ENCODE results near the gene PTGES2. TPM values are rescaled to one million over a fixed set of nuclear protein-coding genes. Genes with fewer than 3 reads are reported as not detected.
A peak's percentile ranks its signal among the peaks of the same experiment; 100 is the strongest.

Gene PTGES2
- total and polyA plus RNA-seq, 2 of the 13 experiments (the other 11 are each of a cell fraction or from before 2014, with no cell fraction given) = 63.7 to 79.8 TPM

DNA sequence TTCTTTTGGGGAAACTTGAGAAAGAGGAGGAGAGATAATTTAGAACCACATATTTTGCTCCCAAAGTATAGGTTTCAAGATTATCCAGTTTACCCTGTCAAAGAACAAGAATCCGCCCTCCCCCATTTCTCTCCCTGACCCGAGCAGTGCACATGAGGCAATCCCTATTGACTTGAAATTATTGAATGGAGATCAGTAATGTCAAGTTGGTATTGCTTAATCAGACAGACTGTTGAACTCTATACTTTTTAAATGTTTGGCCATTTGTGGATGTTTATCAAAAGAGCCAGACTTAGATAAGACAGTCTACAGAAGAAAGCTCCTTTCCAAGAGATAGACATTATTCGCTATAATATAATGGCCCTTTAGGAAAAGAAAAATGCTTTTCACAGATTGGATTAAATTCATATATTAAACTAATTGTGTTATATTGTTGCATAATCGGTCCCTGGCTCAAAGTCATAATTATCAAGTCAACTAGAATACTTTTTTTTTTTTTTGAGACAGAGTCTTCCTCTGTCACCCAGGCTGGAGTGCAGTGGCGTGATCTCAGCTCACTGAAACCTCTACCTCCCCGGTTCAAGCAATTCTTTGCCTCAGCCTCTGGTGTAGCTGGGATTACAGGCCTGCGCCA lies 54.2 kb downstream of the PTGES2 start:
- Histone ChIP-seq H3K4me2 (ENCODE audit: low read depth, low read length) (peak overlapping the region; percentile 53), H3K9ac (ENCODE audit: insufficient read depth, low read depth, low read length) (0 out of 2 replicates have a peak overlapping the region, but pooled peaks have one; percentile 8), H3K27ac (ENCODE audit: extremely low read length, insufficient read depth, low read length) (peak overlapping the region; percentile 51), H3K36me3 (replicated peaks in 1 of 2; ENCODE audit: control insufficient read depth in 1 of 2, insufficient read depth in 2 of 2, low read length in 2 of 2) (peaks cover 2 to 3% of the 10 kb centered on the region in 2 experiments; a peak in 2 of 5 replicates), H3K9me3 (ENCODE audit: low read length) (no peaks in the 10 kb centered on the region), H3K4me1 (ENCODE audit: insufficient read depth, low read length) (peaks cover 65% of the 10 kb centered on the region), H4K20me1 (ENCODE audit: insufficient read depth, low read length) (no peaks in the 10 kb centered on the region), H3K4me3 (replicated peaks in 1 of 3; ENCODE audit: insufficient read depth in 1 of 3, low read depth in 2 of 3, low read length in 3 of 3) (peak overlapping the region in 1 of 3 experiments; percentile 9; a peak in 1 of 6 replicates), H2AFZ (ENCODE audit: low read length) (no peak overlapping the region), H3K27me3 (ENCODE audit: control insufficient read depth in 1 of 2, insufficient read depth in 2 of 2, low read length in 2 of 2) (no peaks in the 10 kb centered on the region; a peak in 1 of 5 replicates), H3K79me2 (ENCODE audit: insufficient read depth, low read length) (peaks cover 25% of the 10 kb centered on the region)
- intact Hi-C loops (cut with micrococcal nuclease; ENCODE audit: unreplicated experiment) (no loop called here), in situ Hi-C loops (cut with HindIII; ENCODE audit: extremely low pct_ligation_motif_present, low pct_unique_long_range_greater_than_20kb) (no loop called here)
- DNase-seq (ENCODE audit: low spot score) (peak; percentile 85), FAIRE-seq (peak; percentile 85), ATAC-seq (peak; percentile 62)
- BruUV-seq (replicated peaks) = no TSS peak
- CTCF ChIA-PET (ENCODE audit: low intra/inter-chr PET ratio, low total read pairs) = no interaction called here
- POLR2A ChIA-PET = interaction anchor here (0.7 to 3.7 kb wide), 5 partner anchors 15 to 121 kb away, joined by 3 to 16 read pairs (median 4); no protein-coding TSS in a partner anchor
- WGBS (ENCODE audit: low lambda C conversion rate) = 30% methylated on average over 7 of the region's 7 CpGs
- TF ChIP-seq, protein P1, sequence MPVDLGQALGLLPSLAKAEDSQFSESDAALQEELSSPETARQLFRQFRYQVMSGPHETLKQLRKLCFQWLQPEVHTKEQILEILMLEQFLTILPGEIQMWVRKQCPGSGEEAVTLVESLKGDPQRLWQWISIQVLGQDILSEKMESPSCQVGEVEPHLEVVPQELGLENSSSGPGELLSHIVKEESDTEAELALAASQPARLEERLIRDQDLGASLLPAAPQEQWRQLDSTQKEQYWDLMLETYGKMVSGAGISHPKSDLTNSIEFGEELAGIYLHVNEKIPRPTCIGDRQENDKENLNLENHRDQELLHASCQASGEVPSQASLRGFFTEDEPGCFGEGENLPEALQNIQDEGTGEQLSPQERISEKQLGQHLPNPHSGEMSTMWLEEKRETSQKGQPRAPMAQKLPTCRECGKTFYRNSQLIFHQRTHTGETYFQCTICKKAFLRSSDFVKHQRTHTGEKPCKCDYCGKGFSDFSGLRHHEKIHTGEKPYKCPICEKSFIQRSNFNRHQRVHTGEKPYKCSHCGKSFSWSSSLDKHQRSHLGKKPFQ (CRISPR knock-in tag; IDR thresholded peaks at IDR 0.05; ENCODE audit: insufficient replicate concordance) = no peak
- TF ChIP-seq REPIN1 (CRISPR knock-in tag; IDR thresholded peaks at IDR 0.05; ENCODE audit: borderline replicate concordance, low read depth) (peak; percentile 43; the same call in 1 of the 2 replicates), TARDBP (CRISPR knock-in tag; IDR thresholded peaks at IDR 0.05) (peak; percentile 61; the same call in 1 of the 2 replicates), ARNT (IDR thresholded peaks at IDR 0.05) (no peak), ETV5 (CRISPR knock-in tag; IDR thresholded peaks at IDR 0.05; ENCODE audit: borderline replicate concordance) (no peak), ONECUT2 (CRISPR knock-in tag; IDR thresholded peaks at IDR 0.05) (peak; percentile 87), SIX4 (CRISPR knock-in tag; IDR thresholded peaks at IDR 0.05) (no peak), SOX6 (IDR thresholded peaks at IDR 0.05) (no peak), SOX6 (CRISPR knock-in tag; IDR thresholded peaks at IDR 0.05) (peak; percentile 75), GPN1 (CRISPR knock-in tag; IDR thresholded peaks at IDR 0.05; ENCODE audit: borderline replicate concordance) (no peak), ISL2 (CRISPR knock-in tag; IDR thresholded peaks at IDR 0.05) (peak; percentile 39; the same call in 1 of the 2 replicates), FOXA3 (CRISPR knock-in tag; IDR thresholded peaks at IDR 0.05) (peak; percentile 92), YEATS4 (CRISPR knock-in tag; IDR thresholded peaks at IDR 0.05; ENCODE audit: borderline replicate concordance) (peak; percentile 15; the same call in 1 of the 2 replicates), THAP11 (CRISPR knock-in tag; IDR thresholded peaks at IDR 0.05) (peak; percentile 64; the same call in 1 of the 2 replicates), ATF4 (CRISPR knock-in tag; IDR thresholded peaks at IDR 0.05) (peak in 1 of 2 experiments; percentile 90; a peak in 2 of 4 replicates)
- TF ChIP-seq, protein P2, sequence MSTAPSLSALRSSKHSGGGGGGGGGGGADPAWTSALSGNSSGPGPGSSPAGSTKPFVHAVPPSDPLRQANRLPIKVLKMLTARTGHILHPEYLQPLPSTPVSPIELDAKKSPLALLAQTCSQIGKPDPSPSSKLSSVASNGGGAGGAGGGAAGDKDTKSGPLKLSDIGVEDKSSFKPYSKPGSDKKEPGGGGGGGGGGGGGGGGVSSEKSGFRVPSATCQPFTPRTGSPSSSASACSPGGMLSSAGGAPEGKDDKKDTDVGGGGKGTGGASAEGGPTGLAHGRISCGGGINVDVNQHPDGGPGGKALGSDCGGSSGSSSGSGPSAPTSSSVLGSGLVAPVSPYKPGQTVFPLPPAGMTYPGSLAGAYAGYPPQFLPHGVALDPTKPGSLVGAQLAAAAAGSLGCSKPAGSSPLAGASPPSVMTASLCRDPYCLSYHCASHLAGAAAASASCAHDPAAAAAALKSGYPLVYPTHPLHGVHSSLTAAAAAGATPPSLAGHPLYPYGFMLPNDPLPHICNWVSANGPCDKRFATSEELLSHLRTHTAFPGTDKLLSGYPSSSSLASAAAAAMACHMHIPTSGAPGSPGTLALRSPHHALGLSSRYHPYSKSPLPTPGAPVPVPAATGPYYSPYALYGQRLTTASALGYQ (CRISPR knock-in tag; IDR thresholded peaks at IDR 0.05) = 0 out of 2 replicates have a peak, but pooled peaks have one; percentile 55
- TF ChIP-seq, protein P3, sequence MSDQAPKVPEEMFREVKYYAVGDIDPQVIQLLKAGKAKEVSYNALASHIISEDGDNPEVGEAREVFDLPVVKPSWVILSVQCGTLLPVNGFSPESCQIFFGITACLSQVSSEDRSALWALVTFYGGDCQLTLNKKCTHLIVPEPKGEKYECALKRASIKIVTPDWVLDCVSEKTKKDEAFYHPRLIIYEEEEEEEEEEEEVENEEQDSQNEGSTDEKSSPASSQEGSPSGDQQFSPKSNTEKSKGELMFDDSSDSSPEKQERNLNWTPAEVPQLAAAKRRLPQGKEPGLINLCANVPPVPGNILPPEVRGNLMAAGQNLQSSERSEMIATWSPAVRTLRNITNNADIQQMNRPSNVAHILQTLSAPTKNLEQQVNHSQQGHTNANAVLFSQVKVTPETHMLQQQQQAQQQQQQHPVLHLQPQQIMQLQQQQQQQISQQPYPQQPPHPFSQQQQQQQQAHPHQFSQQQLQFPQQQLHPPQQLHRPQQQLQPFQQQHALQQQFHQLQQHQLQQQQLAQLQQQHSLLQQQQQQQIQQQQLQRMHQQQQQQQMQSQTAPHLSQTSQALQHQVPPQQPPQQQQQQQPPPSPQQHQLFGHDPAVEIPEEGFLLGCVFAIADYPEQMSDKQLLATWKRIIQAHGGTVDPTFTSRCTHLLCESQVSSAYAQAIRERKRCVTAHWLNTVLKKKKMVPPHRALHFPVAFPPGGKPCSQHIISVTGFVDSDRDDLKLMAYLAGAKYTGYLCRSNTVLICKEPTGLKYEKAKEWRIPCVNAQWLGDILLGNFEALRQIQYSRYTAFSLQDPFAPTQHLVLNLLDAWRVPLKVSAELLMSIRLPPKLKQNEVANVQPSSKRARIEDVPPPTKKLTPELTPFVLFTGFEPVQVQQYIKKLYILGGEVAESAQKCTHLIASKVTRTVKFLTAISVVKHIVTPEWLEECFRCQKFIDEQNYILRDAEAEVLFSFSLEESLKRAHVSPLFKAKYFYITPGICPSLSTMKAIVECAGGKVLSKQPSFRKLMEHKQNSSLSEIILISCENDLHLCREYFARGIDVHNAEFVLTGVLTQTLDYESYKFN (CRISPR knock-in tag; conservative IDR thresholded peaks at IDR 0.05) = peak; percentile 79
